GM21737 (cell line): ENCODE data around the gene D2HGDH.
"Not testable (repeated sequence)": the region's sequence is repeated elsewhere in the genome, so short reads cannot be mapped to it uniquely, and the experiment has no call there.

Experiments
- ATAC-seq: cut with Tn5 transposase; IDR thresholded peaks from one replicate; pipeline ENCODE4 v1.9.1; 2021; ENCODE audit warnings: mild to moderate bottlenecking, moderate library complexity; ENCODE audit not compliant: unreplicated experiment

Gene D2HGDH

DNA sequence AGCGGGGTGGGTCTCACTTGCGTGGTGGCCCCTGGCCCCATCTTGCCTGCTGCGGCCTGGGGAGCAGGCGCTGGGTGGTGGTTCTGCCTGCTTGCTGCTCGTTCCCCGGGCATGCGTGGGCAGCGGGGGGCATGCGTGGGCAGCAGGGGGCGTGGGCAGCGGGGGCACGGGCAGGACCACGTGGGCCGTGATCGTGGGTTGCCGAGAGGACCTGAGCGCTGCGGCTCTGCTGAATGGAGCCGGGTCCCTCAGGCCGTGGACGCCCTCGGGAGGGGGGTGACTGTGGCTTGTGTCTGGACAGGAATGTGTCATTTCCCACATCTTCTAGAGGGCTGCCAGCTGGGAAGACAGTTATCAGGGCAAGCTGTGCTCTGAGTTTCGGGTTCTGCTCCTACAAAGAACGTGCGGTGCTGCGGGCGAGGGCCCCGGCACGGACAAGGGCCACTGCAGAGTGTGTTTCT, 33.9 kb downstream of the D2HGDH start:
- ATAC-seq, result no peak

DNA sequence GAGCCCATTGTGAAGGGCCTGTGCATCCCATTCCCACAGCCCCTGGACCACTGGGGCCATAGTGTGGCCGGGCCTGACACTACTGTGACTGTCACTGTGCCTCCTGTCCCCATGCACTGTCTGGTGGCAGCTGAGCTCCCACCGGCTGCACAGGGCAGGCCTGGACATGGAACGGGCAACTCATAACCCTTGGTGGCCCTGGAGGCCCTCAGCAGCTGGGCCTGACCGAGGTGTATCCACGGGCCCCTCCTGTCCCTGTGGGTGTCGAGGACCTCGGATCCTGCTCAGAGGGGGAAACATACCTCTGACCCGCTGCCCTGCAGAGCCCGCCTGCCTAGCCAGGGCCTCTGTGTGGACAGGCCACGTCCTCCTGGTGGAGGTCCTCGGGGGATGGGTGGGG, 34.4 kb downstream of the D2HGDH start:
- no peak for ATAC-seq

DNA sequence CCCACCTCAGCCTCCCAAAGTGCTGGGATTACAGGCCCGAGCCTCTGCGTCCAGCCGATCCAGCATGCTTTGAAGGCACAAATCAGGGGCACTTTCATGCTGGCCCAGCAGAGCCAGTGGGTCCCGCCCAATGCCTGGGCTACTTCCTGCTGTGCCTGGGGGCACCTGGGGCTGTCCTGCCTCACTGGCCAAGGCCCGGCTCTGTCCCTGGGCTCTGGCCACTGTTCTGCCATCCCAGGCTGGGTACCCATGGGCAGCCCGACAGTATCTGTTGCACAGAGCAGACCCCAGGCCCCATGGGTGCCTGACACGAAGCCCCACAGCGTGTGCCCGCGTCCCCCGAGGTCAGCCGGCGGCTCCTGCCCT, 35.4 kb downstream of the D2HGDH start:
- no peak for ATAC-seq

DNA sequence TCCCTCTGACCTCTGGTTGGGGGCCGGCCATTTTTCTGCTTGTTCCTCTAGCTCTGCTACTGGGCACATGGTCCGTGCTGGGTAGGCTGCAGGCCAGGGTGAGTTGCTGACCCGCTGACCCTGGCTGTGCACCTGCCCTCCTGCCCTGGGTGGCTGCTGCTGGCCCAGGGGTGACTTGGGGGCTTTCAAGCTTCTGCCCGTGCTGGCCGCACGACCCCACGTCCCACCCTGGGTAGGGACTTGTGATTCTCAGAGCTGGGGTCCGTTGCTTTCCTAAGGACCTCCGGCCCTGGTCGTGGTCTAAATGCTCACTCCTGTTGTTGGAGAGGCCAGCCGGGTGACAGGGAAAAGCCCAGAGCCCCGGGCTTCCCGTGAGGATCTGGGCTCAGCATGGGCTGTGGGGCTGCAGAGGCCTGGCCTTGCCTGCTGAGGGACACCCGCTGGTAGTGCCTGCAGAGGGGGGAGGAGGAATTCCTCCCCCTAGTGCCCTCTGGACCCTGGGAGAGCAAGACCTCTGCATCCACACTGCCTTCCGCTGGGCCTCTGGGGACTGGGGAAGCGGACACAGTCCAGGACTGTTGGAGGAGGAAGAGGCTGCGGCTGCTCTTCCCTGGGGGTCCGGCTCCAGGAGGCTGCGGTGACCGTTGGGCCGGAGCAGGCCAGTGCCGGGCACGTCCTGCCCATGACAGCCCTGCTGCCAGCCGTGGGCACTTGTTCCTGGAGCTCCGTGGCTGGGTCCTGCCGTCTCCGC, 35.9 kb downstream of the D2HGDH start:
- no peak for ATAC-seq

DNA sequence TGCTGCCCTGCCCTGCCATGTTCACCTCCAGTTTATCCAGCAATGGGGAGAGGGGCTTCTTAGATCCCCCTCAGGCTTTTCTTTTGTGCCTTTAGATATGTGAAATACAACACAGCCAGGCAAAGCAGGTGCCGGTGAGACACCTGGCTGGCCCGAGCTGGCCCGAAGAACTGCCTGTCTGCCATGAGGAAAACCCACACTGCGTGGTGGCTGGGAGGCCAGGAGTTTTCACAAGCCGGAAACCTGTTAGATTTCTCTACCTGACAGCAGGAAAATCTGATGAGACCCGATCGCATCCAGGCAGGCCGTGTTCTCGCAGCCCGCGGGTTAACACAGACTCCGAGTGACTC, 36.5 kb downstream of the D2HGDH start:
- no peak for ATAC-seq

DNA sequence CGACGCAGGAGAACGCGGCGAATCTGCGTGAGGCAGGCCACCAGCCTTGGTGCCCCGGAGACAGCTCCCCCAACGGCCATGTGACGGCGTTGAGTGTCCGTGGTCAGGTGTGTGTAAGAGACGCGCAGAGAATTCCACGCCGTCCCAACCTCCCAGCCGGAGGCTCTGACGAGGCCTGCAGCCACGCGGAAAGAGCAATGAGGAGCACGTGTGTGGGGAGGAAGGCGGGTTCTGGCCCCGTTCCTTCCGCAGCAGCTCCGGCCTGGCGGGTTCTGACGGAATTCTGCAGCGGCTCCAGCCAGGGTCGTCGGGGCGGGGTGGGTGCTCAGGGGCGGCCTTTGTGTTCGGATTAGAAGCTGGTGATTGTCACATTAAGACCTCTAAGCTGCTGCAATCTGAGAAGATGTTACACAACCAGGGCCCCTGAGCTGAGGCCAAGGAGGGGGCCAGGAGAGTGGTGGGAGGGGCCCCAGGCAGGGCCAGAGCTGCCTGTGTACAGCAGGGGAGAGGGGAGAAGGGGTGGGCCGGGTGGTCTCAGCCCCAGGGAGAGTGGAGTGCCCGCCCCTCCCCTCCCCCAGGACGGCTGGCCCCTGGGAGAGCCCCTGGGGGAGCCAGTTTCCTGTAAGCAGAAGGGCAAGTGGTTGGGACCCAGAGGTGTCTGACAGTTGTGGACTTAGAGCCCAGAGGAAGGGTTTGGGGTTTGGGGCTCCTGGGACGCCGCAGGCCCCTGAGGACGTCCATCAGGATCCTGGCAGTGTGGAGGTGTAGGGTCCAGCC, 37.0 kb downstream of the D2HGDH start:
- no peak for ATAC-seq

DNA sequence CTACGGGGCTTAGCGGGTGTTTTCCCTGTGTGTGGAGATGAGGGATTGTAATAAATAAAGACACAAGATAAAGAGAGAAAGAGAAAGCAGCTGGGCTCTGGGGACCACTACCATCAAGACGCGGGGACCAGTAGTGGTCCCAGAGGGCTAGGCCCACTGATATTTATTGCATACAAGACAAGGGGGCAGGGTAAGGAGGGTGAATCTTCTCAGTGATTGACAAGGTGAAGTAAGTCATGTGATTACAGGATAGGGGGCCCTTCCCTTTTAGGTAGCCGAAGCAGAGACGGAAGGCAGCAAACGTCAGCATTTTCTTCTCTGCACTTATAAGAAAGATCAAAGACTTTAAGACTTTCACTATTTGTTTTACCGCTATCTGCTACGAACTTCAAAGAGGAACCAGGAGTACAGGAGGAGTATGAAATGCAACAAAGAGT, 37.7 kb downstream of the D2HGDH start:
- no peak for ATAC-seq

DNA sequence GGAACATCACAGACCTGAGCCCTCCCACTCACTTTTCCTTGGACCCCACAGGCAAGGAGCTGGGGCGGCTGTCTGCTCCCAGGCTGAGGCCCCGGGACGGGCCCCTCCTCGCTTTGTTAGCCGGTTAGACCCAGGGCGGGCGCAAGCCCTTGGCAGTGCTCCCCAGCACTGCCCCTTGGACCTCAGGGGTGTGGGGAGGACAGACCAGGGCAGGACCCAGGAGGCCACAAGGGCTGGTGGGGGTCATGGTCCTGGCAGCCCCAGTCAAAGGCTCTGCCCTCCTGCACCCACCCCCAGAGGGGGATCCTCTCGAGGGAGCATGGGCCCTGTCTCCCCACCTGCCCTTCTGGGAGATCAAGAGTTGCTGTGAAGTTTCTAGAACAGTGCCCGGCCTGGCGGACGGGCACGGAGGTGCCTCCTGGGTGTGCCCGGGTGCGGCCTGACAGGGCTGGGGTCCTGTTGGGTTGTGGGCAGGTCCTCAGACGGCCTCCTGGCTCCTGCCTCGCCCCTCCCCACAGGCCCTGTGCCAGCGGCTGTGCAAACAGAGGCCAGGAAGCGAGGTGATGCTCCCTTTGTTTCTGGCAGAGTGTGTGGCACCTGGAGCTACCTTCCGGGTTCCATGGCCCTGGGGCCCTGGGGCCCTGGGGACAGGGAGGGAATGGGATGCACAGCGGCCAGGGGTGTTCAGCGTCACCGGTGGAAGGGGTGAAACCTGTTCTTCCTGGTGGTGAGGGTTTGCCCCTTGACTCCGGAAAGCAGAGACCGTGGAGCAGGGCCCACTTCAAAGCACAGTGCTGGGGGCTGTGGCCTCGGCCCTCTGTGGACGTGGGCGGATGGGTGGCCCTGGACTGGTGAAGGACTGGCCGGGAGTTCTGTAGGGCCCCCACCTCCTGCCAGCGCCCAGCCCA, 39.3 kb downstream of the D2HGDH start:
- no peak for ATAC-seq

DNA sequence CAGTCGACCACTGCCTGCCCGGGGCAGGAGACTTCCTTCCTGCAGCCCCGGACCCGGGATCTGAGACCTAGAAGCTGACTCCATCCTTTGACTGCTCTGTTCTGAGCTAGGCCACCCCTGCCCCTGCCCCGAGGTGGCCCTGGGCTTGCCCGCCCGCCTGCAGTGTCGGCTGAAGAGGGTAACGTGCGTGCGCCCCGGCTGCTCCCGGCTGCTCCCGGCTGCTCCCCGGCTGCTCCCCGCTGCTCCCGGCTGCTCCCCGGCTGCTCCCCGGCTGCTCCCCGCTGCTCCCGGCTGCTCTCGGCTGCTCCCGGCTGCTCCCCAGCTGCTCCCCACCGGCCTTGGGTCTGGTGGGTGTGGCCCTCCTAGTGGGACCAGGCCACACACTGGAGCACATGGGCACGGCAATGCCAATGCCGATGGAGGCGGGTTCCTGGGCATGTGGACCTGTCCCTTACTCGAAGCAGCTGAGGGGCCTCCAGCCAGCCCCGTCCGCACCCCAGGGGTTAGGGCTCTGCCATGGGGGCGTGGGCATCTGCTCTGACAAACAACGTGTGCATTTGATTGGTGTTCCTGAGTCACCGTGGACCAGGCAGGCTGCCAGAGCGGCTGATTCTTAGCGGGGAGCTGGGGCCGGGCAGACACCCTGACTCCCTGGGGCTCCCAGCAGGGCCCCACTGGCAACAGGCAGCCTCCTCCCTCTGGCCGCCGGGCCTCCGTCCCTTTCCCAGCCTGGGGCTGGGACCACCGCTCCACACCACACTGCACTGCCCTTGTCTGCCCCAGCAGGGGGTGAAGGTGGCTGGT, 40.2 kb downstream of the D2HGDH start:
- ATAC-seq, result no peak

DNA sequence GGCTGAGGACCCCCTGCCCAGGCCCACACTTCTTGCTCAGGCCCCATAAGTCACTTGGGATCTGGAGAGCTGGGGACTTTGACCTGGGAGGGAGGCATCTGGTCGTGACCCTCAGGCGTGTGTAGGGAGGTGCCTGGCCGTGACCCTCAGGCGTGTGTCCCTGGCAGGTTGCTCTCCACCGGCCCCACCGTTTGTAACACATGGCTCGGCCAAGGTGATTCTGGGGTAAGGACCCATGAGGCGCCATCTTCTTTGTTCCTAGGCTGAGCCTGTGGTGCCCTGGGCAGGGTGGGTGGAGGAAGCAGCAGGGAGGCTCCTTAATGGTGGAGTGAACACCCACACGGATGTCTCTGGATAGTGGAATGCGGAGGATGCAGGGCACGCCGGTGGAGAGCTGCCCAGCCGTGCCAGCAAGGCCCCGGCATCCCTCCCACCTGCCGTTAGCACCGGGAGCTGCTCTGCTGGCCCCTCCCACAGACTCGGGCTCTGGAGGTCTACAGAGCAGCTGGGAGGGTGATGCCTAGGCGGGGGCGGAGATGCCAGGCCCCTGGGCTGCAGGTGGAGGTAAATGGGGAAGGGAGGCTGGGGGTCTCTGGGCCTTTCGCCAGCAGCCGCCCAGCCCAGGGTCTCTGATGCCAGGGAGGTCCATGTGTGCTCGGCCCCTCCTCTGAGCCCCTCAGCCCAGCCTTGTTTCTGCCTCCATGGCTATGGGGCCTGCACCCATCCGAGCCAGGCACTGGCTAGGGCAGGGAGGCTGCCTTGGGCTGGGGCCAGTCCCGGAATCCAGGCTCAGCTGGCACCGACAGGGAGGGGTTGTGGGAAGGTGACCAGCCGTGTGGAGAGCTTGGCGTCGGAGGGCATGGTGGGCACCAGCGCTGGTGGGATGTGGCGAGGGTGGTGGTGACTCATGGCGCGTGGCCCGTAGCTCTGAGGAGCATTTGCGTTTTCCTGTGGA, 41.1 kb downstream of the D2HGDH start:
- no peak for ATAC-seq

DNA sequence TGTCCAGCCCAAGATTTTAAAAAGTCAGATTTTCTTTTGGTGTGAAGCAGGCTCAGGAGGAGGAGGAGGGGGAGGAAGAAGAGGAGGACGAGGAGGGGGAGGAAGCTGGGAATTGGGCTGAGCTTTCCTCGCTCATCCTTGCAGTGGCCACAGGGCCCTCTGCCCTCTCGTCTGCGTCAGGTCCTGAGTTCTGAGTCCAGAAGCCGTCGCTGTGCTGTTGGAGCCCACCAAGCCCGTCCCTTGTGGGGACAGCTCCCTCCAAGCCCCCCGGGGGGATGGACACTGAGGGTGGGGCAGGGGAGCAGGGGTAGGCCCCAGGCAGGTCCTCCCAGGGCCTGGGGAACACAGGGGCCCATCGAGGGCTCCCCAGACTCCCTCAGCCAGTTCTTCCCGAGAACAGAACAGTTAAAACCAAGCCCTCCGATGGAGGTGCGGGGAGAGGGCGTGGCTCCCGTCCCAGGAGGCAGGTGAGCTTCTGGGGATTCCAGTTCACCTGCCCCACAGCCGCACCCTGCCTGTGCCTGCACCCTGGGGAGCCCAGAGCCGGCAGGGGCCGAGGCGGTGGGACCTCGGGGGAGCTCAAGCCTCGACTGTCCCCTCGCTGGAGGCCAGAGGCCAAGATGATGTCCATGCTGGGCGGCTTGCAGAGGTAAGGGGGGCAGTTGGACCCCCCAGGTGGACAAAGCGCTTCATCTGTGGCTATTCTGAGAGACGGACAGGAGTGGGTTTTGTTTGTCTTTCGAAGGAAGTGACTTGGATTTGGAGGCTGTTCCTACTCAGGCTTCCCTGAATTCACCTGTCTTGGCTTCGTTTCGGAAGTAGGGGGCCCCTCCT, 42.1 kb downstream of the D2HGDH start, which contains the start of gene GAL3ST2:
TSS of gene GAL3ST2 (plus strand) at position 487 of the 834 bp plus-strand sequence. CDS start at position 621, 134 bp downstream.
- ATAC-seq, result no peak

DNA sequence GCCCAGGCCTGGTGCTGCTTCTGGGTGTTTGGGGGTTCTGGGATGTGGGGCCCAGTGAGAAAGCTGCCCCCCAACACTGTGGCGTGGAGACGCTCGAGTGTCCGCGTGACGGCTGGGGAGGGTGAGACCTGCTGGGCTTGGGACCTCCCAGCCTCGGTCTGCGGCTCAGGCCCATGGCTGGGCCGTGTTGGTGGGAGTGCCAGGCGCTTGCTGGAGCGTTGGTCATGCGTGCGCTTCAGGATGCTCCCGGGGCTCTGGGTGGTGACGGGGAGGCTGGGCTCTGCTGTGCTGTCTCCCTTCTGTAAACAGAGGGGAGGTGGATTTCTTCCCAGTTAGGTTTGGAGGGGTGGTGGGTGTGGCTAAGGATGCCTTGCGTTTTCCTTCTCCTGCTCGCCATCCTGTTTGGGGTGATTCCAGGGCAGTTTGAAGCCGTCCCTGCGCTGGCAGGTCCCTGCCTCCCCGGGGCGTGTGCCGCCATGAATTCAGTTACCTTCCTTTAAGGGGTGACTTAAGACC, 42.8 kb downstream of the D2HGDH start:
- ATAC-seq, result no peak

DNA sequence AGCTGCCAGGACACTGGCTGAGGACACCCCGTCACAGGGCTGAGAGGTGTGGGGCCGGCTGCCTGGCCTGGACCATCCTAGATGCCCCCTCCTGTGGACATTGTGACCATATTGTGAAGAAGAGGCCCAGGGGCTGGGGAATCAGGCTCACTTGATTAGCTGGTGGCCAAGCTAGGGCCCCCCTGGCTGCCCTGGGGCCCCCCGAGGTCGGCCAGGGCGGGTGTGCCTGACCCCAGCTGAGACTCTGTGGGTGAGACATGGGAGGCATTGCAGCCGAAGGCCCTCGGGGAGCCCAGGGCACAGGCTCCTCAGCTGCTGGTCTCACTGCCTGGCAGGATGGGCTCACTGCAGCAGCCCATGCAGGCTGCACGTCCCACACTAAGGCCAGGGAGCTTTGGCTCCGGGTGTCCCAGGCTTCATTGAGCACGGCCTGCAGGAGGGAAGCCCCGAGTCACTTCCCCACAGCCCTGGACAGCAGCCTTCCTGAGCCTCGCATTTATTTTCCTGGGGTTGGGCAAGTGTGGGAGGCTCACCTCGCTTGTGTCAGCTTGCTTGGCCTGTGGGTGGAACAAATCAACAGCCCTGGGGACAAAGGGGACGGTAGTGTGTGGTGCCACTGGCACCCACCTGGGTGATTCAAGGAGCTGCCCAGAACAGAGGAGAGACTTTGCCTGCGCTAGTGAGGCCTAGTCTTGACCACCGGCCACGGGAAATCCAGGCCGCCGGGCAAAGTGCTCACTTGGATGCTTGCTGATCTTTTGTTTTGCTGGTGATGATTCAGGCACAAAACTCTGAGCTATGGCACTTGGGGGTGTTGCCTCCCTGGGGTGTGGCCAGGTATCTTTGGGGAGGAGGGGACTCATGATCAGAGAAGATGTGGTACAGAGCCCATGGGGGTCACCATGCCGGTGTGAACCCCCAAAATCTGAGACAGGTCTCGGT, 43.5 kb downstream of the D2HGDH start:
- no peak for ATAC-seq

DNA sequence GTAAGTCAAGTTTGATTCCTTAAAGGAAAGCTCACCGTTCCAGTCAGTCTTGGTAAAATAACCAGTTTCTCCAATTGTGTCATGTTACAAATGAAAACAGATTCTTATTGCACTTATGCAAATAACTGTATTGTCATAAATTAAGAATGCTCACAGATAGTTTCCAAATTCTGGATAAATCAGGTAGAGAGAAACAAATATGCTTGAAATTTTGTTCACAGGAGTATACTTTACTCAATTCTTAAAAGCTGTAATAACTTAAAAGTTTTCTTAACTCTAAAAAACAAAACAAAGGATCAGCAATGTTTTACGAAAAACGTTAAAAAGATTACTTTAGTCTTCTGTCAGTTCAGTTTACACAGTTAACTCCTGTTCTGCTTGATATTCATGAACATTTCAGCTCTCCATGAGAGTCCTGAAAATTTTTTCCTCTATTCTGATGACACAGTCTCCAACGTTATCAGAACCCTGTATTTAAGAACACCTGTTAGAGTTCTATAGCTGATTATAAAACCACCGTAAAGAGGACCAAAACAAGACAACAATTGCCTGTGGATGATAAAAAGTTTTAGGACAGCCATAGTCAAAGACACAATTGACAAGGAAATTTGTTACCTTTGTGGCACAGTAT, 46.6 kb downstream of the D2HGDH start:
- ATAC-seq, result no peak

DNA sequence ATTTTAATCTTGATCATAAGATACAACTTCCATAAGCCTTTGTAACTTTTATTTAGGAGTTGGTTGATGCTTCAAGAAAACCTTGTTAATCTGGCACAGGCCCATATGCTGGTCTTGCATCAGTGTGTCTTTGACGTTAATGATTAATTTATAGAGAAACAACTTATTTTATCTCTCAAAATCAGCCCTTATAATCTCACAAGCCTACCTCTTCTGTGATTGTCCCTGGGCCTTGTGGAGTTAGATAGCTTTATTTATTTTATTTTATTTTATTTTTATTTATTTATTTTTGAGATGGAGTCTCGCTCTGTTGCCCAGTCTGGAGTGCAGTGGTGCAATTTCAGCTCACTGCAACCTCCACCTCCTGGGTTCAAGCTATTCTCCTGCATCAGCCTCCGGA, 47.6 kb downstream of the D2HGDH start:
- not testable (repeated sequence) for ATAC-seq

DNA sequence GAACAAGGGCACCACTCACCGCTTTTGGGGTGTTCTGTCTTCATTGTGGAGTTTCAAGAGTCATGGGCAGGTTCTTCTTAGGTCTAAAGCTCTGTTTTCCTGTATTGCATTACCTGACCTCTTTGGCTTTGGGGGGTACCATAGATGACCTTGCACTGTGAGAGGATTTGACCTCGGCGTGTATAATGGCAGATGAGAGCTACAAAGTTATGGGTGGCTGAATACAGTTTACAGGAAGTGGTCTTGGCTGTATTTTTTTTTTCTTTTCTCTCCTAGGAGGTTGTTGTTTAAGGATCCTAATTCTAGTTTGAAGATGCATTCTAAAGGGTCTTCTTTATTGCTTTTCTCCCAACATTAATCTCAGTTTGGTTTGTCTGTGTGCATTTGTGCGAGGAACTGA, 53.7 kb downstream of the D2HGDH start:
- no peak for ATAC-seq

DNA sequence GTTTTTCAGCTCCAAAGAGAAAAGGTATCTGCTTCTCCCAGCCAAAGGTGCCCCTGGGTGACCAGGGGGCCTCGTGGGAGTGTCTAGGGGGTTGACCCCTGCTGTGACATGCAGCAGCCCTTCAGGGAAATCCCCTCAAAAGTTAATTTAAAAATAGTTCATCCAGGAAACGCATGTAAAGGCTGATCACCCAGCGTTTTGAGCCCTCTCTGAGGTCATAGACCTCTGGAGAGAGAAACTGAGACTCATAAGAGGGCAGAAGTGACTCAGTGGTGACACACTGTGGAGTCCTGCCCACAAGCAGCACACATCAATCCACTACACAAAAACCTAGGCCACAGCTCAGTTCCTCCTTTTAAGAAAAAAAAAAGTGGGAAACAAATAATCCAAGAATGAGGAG, 54.1 kb downstream of the D2HGDH start:
- peak; percentile 64 for ATAC-seq
